A549 (cell line): ENCODE results near the gene UBC. TPM values are rescaled to one million over a fixed set of nuclear protein-coding genes. Genes with fewer than 3 reads are reported as not detected.
A peak's percentile ranks its signal among the peaks of the same experiment; 100 is the strongest.

Source experiments
- ATAC-seq, 2 experiments: fragments of 200-7000 bp in 1 of 2; fragments of >200 bp in 1 of 2; cut with Nextera tagmentation in 1 of 2; cut with Tn5 transposase in 1 of 2; 3 replicates each; pipeline versions ENCODE4 v1.8.0 to v1.9.1; 2018 to 2020; ENCODE audit warnings: mild to moderate bottlenecking in 1 of 2, moderate library complexity in 1 of 2
- CTCF ChIA-PET: fragments of 300-600 bp; sonication (Branson Sonifier 250); formaldehyde crosslinking; extraction: SDS; loops from one replicate; lab custom pipeline; 2021; ENCODE audit warnings: antibody characterized with exemption, inconsistent platforms; lab: Yijun Ruan, JAX
- POLR2A ChIA-PET: fragments of 350-600 bp; formaldehyde crosslinking; extraction: SDS; loops from one replicate; lab custom pipeline; 2021; ENCODE audit warnings: antibody characterized with exemption, inconsistent platforms; lab: Yijun Ruan, JAX
- DNase-seq, 2 experiments: peaks; one replicate each; pipeline versions ENCODE4 v3.0.0 to v3.0.0-alpha.2; 2011 to 2016; ENCODE audit warnings: low read depth in 1 of 2, low spot score in 1 of 2
- FAIRE-seq: peaks from 2 replicates; lab custom pipeline; 2011; peaks lifted over from hg19 to GRCh38; lab: Jason Lieb, UNC
- H3K27ac ChIP-seq, 2 experiments: fragments of >200 bp; sonication (Bioruptor Twin); formaldehyde crosslinking; 3 replicates each; pipeline ENCODE4 v1.5.1; 2016 to 2017
- H3K4me1 ChIP-seq: fragments of >200 bp; sonication (Bioruptor Twin); formaldehyde crosslinking; 3 replicates; pipeline ENCODE4 v1.6.1; 2016
- H3K4me2 ChIP-seq: fragments of >200 bp; sonication (Bioruptor Twin); formaldehyde crosslinking; 3 replicates; pipeline ENCODE4 v1.6.1; 2016
- H3K4me3 ChIP-seq: fragments of >200 bp; sonication (Bioruptor Twin); formaldehyde crosslinking; 3 replicates; pipeline ENCODE4 v1.5.1; 2016
- H3K9me3 ChIP-seq: fragments of >200 bp; sonication (Bioruptor Twin); formaldehyde crosslinking; 3 replicates; pipeline ENCODE4 v1.6.1; 2016
- ATOH8 ChIP-seq: fragments of 250-450 bp; sonication (Bioruptor Pico); IDR thresholded peaks from 2 replicates; pipeline ENCODE4 v1.5.0; 2020; ENCODE audit warnings: low read depth, mild to moderate bottlenecking, moderate library complexity
- CHD4 ChIP-seq: fragments of 200-600 bp; sonication (generic); IDR thresholded peaks from 2 replicates; pipeline ENCODE4 v1.6.1; 2016; ENCODE audit warnings: antibody characterized with exemption, mild to moderate bottlenecking, borderline replicate concordance
- EHMT2 ChIP-seq: fragments of 200-600 bp; sonication (generic); IDR thresholded peaks from 2 replicates; pipeline ENCODE4 v1.6.1; 2016; ENCODE audit warnings: antibody characterized with exemption, low read depth, mild to moderate bottlenecking, moderate library complexity
- ELK1 ChIP-seq: fragments of 150-350 bp; IDR thresholded peaks from 2 replicates; pipeline ENCODE4 v1.6.1; 2014; ENCODE audit warnings: low read depth, mild to moderate bottlenecking, low read length
- EP300 ChIP-seq, 2 experiments: fragments of >200 bp; sonication (Bioruptor Twin); formaldehyde crosslinking; IDR thresholded peaks; 2 replicates in 1 of 2; 3 replicates in 1 of 2; pipeline ENCODE4 v1.6.1; 2016 to 2017
- FOSB ChIP-seq: fragments of 250-450 bp; sonication (Bioruptor Pico); IDR thresholded peaks from 2 replicates; pipeline ENCODE4 v1.5.0; 2020; ENCODE audit warnings: mild to moderate bottlenecking, moderate library complexity
- FOXS1 ChIP-seq: fragments of 250-450 bp; sonication (Bioruptor Pico); IDR thresholded peaks from 2 replicates; pipeline ENCODE4 v1.5.0; 2020; ENCODE audit warnings: mild to moderate bottlenecking, moderate library complexity
- HEYL ChIP-seq: fragments of 250-450 bp; sonication (Bioruptor Pico); IDR thresholded peaks from 2 replicates; pipeline ENCODE4 v1.8.0; 2021; ENCODE audit warnings: mild to moderate bottlenecking, moderate library complexity
- KDM5A ChIP-seq: fragments of 200-600 bp; sonication (generic); IDR thresholded peaks from 2 replicates; pipeline ENCODE4 v1.6.1; 2016; ENCODE audit warnings: antibody characterized with exemption, mild to moderate bottlenecking
- RAD21 ChIP-seq, 2 experiments: fragments of >200 bp in 1 of 2; sonication (Bioruptor Twin) in 1 of 2; formaldehyde crosslinking in 1 of 2; IDR thresholded peaks in 1 of 2; conservative IDR thresholded peaks in 1 of 2; 2 replicates in 1 of 2; 3 replicates in 1 of 2; pipeline ENCODE4 v1.6.1; 2012 to 2018; ENCODE audit warnings: inconsistent platforms in 1 of 2
- RARB ChIP-seq: fragments of 250-450 bp; sonication (Bioruptor Pico); IDR thresholded peaks from 2 replicates; pipeline ENCODE4 v1.8.0; 2021; ENCODE audit warnings: mild to moderate bottlenecking, moderate library complexity
- REST ChIP-seq: fragments of 200-600 bp; sonication (generic); IDR thresholded peaks from 2 replicates; pipeline ENCODE4 v1.6.1; 2016; ENCODE audit warnings: antibody characterized with exemption, mild to moderate bottlenecking, moderate library complexity
- RFX5 ChIP-seq: fragments of 450-650 bp; IDR thresholded peaks from 2 replicates; pipeline ENCODE4 v1.7.1; 2014; ENCODE audit warnings: antibody characterized with exemption, mild to moderate bottlenecking, moderate library complexity
- TFCP2L1 ChIP-seq: fragments of 250-450 bp; sonication (Bioruptor Pico); IDR thresholded peaks from 2 replicates; pipeline ENCODE4 v1.5.0; 2021; ENCODE audit warnings: mild to moderate bottlenecking
- TP53 ChIP-seq: fragments of 250-450 bp; sonication (Bioruptor Pico); IDR thresholded peaks from 2 replicates; pipeline ENCODE4 v1.5.0; 2021; ENCODE audit warnings: mild to moderate bottlenecking, moderate library complexity
- ZC3H11A ChIP-seq: fragments of 450-650 bp; IDR thresholded peaks from 2 replicates; pipeline ENCODE4 v1.6.1; 2014; ENCODE audit warnings: antibody characterized with exemption, mild to moderate bottlenecking
- ZFP36 ChIP-seq: fragments of 450-650 bp; IDR thresholded peaks from 2 replicates; pipeline ENCODE4 v1.6.1; 2014; ENCODE audit warnings: borderline replicate concordance; ENCODE audit not compliant: partially characterized antibody
- ZNF302 ChIP-seq: fragments of 250-450 bp; sonication (Bioruptor Pico); IDR thresholded peaks from 2 replicates; pipeline ENCODE4 v1.9.0; 2021; ENCODE audit warnings: inconsistent platforms, mild to moderate bottlenecking, moderate library complexity
- ZSCAN20 ChIP-seq: fragments of 250-450 bp; sonication (Bioruptor Pico); IDR thresholded peaks from 2 replicates; pipeline ENCODE4 v1.8.0; 2022; ENCODE audit warnings: mild to moderate bottlenecking, moderate library complexity
- WGBS: methylation state at CpG from one replicate; pipeline ENCODE4 v1.1.6; 2017; ENCODE audit errors: missing lambda C conversion rate; 5-methylcytosine and 5-hydroxymethylcytosine counted together
- polyA plus RNA-seq, 4 experiments: library from polyadenylated mRNA; depleted of rRNA in 3 of 4; stranded (reverse); fragments of >200 nt; fragmentation: RNase III in 1 of 4; extraction: RNeasy Plus Mini Kit Qiagen cat#74134 plus additional on column Dnase treatment in 1 of 4; gene quantifications; 2 replicates in 3 of 4; 3 replicates in 1 of 4; pipeline ENCODE4 v1.2.3, GENCODE V29; 2011 to 2017

Gene UBC
- polyA plus RNA-seq, 2 of the 4 experiments (the other 2 are of a cell fraction), result 993 to 2,000 TPM

GRCh38 chr12:124872068-124872719 lies 42.3 kb downstream of the UBC start:
- DNase-seq (no peak), ATAC-seq (no peak), FAIRE-seq (no peak)
- Histone ChIP-seq H3K4me2 (no peak overlapping the region), H3K4me1 (peaks cover 27% of the 10 kb centered on the region), H3K9me3 (no peaks in the 10 kb centered on the region), H3K4me3 (no peak overlapping the region), H3K27ac (no peak overlapping the region)
- no peak for TF ChIP-seq HEYL
- TF ChIP-seq ZC3H11A, result no peak
- no peak for TF ChIP-seq ATOH8 (CRISPR knock-in tag)
- TF ChIP-seq TFCP2L1 (CRISPR knock-in tag), result no peak
- no peak for TF ChIP-seq RAD21 (conservative IDR thresholded peaks at IDR 0.05 in 1 of 2, IDR thresholded peaks at IDR 0.05 in 1 of 2)
- WGBS, result 88% methylated on average over 11 of the region's 11 CpGs
- CTCF ChIA-PET, result interaction anchor here (1.0 to 2.7 kb wide), 4 partner anchors 24 to 52 kb away, joined by 3 to 10 read pairs (median 3); no protein-coding TSS in a partner anchor
- POLR2A ChIA-PET, result no interaction called here

- Histone ChIP-seq H3K4me1 (peaks cover 24% of the 10 kb centered on the region), H3K4me3 (no peak overlapping the region), H3K4me2 (no peak overlapping the region), H3K27ac (peak overlapping the region in 1 of 2 experiments; percentile 7; a peak in 1 of 6 replicates), H3K9me3 (no peaks in the 10 kb centered on the region)
- 82% methylated on average over 4 of the region's 4 CpGs for WGBS
- no peak for TF ChIP-seq HEYL
- TF ChIP-seq REST, result no peak
- TF ChIP-seq EHMT2, result no peak
- no peak for TF ChIP-seq RARB (CRISPR knock-in tag)
- TF ChIP-seq TP53 (CRISPR knock-in tag), result no peak
- no peak for TF ChIP-seq ZC3H11A
- TF ChIP-seq TFCP2L1 (CRISPR knock-in tag), result no peak
- no peak for TF ChIP-seq ATOH8 (CRISPR knock-in tag)
- TF ChIP-seq ELK1, result no peak
- TF ChIP-seq FOXS1, result no peak
- no peak for TF ChIP-seq RFX5
- POLR2A ChIA-PET, result no interaction called here
- FAIRE-seq, result no peak
- CTCF ChIA-PET, result interaction anchor here (1.3 to 2.7 kb wide), 3 partner anchors 25 to 52 kb away, joined by 3 to 10 read pairs (median 3); no protein-coding TSS in a partner anchor
- ATAC-seq, result no peak
- no peak for DNase-seq
Measured at GRCh38 chr12:124871297-124871696, 43.2 kb downstream of the UBC start.

GRCh38 chr12:124870515-124870914 lies 43.9 kb downstream of the UBC start:
- ChIA-PET POLR2A (no interaction called here), CTCF (interaction anchor here (0.9 to 2.3 kb wide), 4 partner anchors 20 to 36 kb away, joined by 3 to 8 read pairs (median 4); no protein-coding TSS in a partner anchor)
- 86% methylated on average over 4 of the region's 4 CpGs for WGBS
- no peaks in the 10 kb centered on the region for H3K9me3 ChIP-seq
- H3K4me3 ChIP-seq, result no peak overlapping the region
- DNase-seq (no peak), FAIRE-seq (no peak), ATAC-seq (no peak)
- peaks cover 17% of the 10 kb centered on the region for H3K4me1 ChIP-seq
- no peak overlapping the region for H3K4me2 ChIP-seq
- H3K27ac ChIP-seq, result no peak overlapping the region
- TF ChIP-seq EHMT2 (no peak), REST (no peak), ZFP36 (no peak), ZNF302 (CRISPR knock-in tag) (no peak), FOSB (CRISPR knock-in tag) (no peak), ZSCAN20 (no peak), KDM5A (no peak), EP300 (IDR thresholded peaks at IDR 0.05) (no peak), CHD4 (no peak), HEYL (no peak), ATOH8 (CRISPR knock-in tag) (no peak)
